B cell (primary cell): ENCODE measurements around the gene AP1M2. TPM values are rescaled to one million over a fixed set of nuclear protein-coding genes. Genes with fewer than 3 reads are reported as not detected.

Experiments used
- ATAC-seq: fragments of 200-7000 bp; cut with Tn5 transposase; one replicate; pipeline ENCODE4 v1.10.0; 2021; ENCODE audit warnings: low read depth, mild to moderate bottlenecking, moderate number of reproducible peaks, moderate library complexity
- CTCF ChIA-PET: fragments of 350-600 bp; sonication (Branson Sonifier 250); formaldehyde crosslinking; loops from one replicate; lab custom pipeline; 2021; ENCODE audit warnings: antibody characterized with exemption, inconsistent platforms; lab: Charles Lee
- POLR2A ChIA-PET: fragments of 350-600 bp; sonication (Branson Sonifier 250); formaldehyde crosslinking; loops from one replicate; lab custom pipeline; 2021; ENCODE audit warnings: antibody characterized with exemption; lab: Charles Lee
- DNase-seq: peaks from one replicate; pipeline ENCODE4 v3.0.0; 2013
- H2AFZ ChIP-seq: 2 replicates; pipeline ENCODE4 v1.6.1; 2012; ENCODE audit warnings: mild to moderate bottlenecking, low read depth, low read length; ENCODE audit not compliant: insufficient read depth, poor library complexity, severe bottlenecking
- H3K27ac ChIP-seq, 2 donors: 1 replicate in 1 of 2; 2 replicates in 1 of 2; pipeline ENCODE4 v1.5.1; 2012 to 2013; ENCODE audit warnings: low read length in 2 of 2, mild to moderate bottlenecking in 2 of 2, moderate library complexity in 1 of 2
- H3K27me3 ChIP-seq, 4 experiments: fragments of 200-600 bp in 1 of 4; sonication (generic) in 1 of 4; replicated peaks in 1 of 4; 1 replicate in 2 of 4; 2 replicates in 2 of 4; pipeline versions ENCODE4 v1.6.1 to v1.7.0; 2013 to 2016; ENCODE audit warnings: low read length in 3 of 4, mild to moderate bottlenecking in 2 of 4, mixed read lengths in 1 of 4, moderate library complexity in 1 of 4; ENCODE audit not compliant: insufficient read depth in 4 of 4, control insufficient read depth in 3 of 4; ENCODE audit errors: control extremely low read depth in 1 of 4
- H3K36me3 ChIP-seq, 2 experiments: replicated peaks in 1 of 2; 1 replicate in 1 of 2; 2 replicates in 1 of 2; pipeline versions ENCODE4 v1.6.1 to v1.7.1; 2013; ENCODE audit warnings: low read length in 1 of 2; ENCODE audit not compliant: insufficient read depth in 2 of 2, control insufficient read depth in 1 of 2; ENCODE audit errors: control extremely low read depth in 1 of 2, extremely low read depth in 1 of 2
- H3K4me1 ChIP-seq, 2 donors: fragments of 200-600 bp in 1 of 2; sonication (generic) in 1 of 2; 1 replicate in 1 of 2; 2 replicates in 1 of 2; pipeline versions ENCODE4 v1.5.1 to v1.6.1; 2013 to 2017; ENCODE audit warnings: low read length in 2 of 2; ENCODE audit not compliant: control insufficient read depth in 2 of 2, insufficient read depth in 2 of 2
- H3K4me2 ChIP-seq: replicated peaks from 2 replicates; pipeline ENCODE3; 2012; ENCODE audit warnings: mild to moderate bottlenecking, low read depth, low read length; ENCODE audit not compliant: poor library complexity, severe bottlenecking
- H3K4me3 ChIP-seq, 5 experiments: fragments of 200-600 bp in 1 of 5; sonication (generic) in 1 of 5; 1 replicate in 3 of 5; 2 replicates in 2 of 5; pipeline versions ENCODE4 v1.5.1 to v1.7.0; 2011 to 2016; ENCODE audit warnings: low read length in 4 of 5, mild to moderate bottlenecking in 4 of 5, low read depth in 2 of 5, control low read depth in 1 of 5, moderate library complexity in 1 of 5; ENCODE audit not compliant: insufficient read depth in 1 of 5; ENCODE audit errors: control extremely low read depth in 1 of 5, extremely low read depth in 1 of 5
- H3K79me2 ChIP-seq: fragments of 200-600 bp; sonication (generic); one replicate; pipeline ENCODE4 v1.6.0; 2016; ENCODE audit warnings: low read length; ENCODE audit not compliant: control insufficient read depth, insufficient read depth
- H3K9ac ChIP-seq: fragments of 200-600 bp; sonication (generic); 2 replicates; pipeline ENCODE4 v1.6.1; 2017; ENCODE audit warnings: mild to moderate bottlenecking, low read length, moderate library complexity
- H3K9me3 ChIP-seq, 3 donors: one replicate each; pipeline versions ENCODE4 v1.6.1 to v1.7.1; 2013; ENCODE audit warnings: low read length in 2 of 3; ENCODE audit not compliant: control insufficient read depth in 2 of 3, insufficient read depth in 1 of 3; ENCODE audit errors: control extremely low read depth in 1 of 3
- H4K20me1 ChIP-seq: 2 replicates; pipeline ENCODE4 v1.6.0; 2012; ENCODE audit warnings: mild to moderate bottlenecking, low read length; ENCODE audit not compliant: insufficient read depth, control insufficient read depth, poor library complexity, severe bottlenecking
- H3K27ac Mint-ChIP-seq: one replicate; pipeline ENCODE4 v1.8.0; 2021; ENCODE audit warnings: mixed read lengths
- H3K27me3 Mint-ChIP-seq: one replicate; pipeline ENCODE4 v1.8.0; 2021; ENCODE audit warnings: mixed read lengths
- H3K4me1 Mint-ChIP-seq: one replicate; pipeline ENCODE4 v1.8.0; 2021; ENCODE audit warnings: mixed read lengths
- H3K4me3 Mint-ChIP-seq: one replicate; pipeline ENCODE4 v1.8.0; 2021; ENCODE audit warnings: mixed read lengths
- H3K9me3 Mint-ChIP-seq: one replicate; pipeline ENCODE4 v1.8.0; 2022; ENCODE audit warnings: mixed read lengths; ENCODE audit not compliant: insufficient read depth
- EZH2 ChIP-seq: IDR thresholded peaks from 2 replicates; pipeline ENCODE4 v1.6.1; 2012; ENCODE audit warnings: borderline replicate concordance, low read depth, mild to moderate bottlenecking, moderate library complexity, low read length; ENCODE audit not compliant: insufficient read depth, poor library complexity, severe bottlenecking
- WGBS: methylation state at CpG from one replicate; pipeline ENCODE4 v1.1.5; 2013; ENCODE audit warnings: missing lambda C conversion rate; ENCODE audit not compliant: insufficient coverage; 5-methylcytosine and 5-hydroxymethylcytosine counted together
- intact Hi-C: fragments of 100-400 bp; cut with micrococcal nuclease; formaldehyde crosslinking; loops from one replicate; pipeline ENCODE4 v1.10.0; 2022
- polyA plus RNA-seq: library from polyadenylated mRNA; depleted of rRNA; stranded (reverse); fragments of >200 nt; gene quantifications from 2 replicates; pipeline ENCODE4 v1.2.3, GENCODE V29; 2012
- total RNA-seq, 2 donors: library from RNA; stranded (reverse); fragments of 120-200 nt in 1 of 2; gene quantifications; 1 replicate in 1 of 2; 2 replicates in 1 of 2; pipeline versions ENCODE4 v1.2.3 to v1.2.4, GENCODE V29; 2013 to 2022
- TF ChIP-seq, protein P1 (sequence below): fragments of 200-600 bp; IDR thresholded peaks from one replicate; pipeline ENCODE4 v1.8.0; 2022; ENCODE audit warnings: antibody characterized with exemption, mild to moderate bottlenecking

AP1M2 gene
- total and polyA plus RNA-seq, 2 donors (not counting 1 experiment from before 2014, with no cell fraction given), result not detected

DNA sequence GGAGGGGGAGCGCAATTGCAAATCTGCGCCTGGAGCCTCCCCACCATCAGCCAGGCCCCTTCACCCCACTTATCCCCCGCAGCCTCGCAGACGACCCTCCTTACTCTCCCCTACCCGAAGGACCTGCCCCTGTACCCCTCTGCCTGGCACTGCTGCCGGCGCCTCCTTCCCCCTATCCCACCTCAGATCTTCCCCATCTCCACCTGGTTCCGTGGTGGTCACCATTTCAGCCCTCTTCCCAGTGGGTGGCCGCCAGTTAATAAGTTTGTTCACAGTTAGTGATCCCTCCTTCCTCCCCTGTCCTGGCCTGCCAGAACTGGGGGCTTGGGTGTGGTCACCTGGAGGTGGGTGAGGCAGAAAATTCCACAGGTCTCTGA lies 38.6 kb upstream of the AP1M2 start:
- Histone ChIP-seq H4K20me1 (peaks cover 79% of the 10 kb centered on the region), H3K9ac (no peak overlapping the region), H3K79me2 (peaks cover 86% of the 10 kb centered on the region), H3K27me3 (no peaks in the 10 kb centered on the region), H3K4me1 (peaks cover 6 to 32% of the 10 kb centered on the region in 2 donors), H3K36me3 (peaks cover 2 to 61% of the 10 kb centered on the region in 2 experiments), H3K27ac (peak overlapping the region in 1 of 2 donors; percentile 30), H3K9me3 (no peaks in the 10 kb centered on the region), H2AFZ (no peak overlapping the region), H3K4me3 (no peak overlapping the region), H3K4me2 (no peak overlapping the region)
- Mint-ChIP-seq H3K4me1 (peaks cover 35% of the 10 kb centered on the region), H3K27me3 (no peaks in the 10 kb centered on the region), H3K27ac (no peak overlapping the region), H3K9me3 (no peaks in the 10 kb centered on the region), H3K4me3 (no peak overlapping the region)
- WGBS, result 98% methylated on average over 7 of the region's 10 CpGs
- ATAC-seq (no peak), DNase-seq (no peak)
- intact Hi-C loops, result no loop called here
- TF ChIP-seq, protein P1, sequence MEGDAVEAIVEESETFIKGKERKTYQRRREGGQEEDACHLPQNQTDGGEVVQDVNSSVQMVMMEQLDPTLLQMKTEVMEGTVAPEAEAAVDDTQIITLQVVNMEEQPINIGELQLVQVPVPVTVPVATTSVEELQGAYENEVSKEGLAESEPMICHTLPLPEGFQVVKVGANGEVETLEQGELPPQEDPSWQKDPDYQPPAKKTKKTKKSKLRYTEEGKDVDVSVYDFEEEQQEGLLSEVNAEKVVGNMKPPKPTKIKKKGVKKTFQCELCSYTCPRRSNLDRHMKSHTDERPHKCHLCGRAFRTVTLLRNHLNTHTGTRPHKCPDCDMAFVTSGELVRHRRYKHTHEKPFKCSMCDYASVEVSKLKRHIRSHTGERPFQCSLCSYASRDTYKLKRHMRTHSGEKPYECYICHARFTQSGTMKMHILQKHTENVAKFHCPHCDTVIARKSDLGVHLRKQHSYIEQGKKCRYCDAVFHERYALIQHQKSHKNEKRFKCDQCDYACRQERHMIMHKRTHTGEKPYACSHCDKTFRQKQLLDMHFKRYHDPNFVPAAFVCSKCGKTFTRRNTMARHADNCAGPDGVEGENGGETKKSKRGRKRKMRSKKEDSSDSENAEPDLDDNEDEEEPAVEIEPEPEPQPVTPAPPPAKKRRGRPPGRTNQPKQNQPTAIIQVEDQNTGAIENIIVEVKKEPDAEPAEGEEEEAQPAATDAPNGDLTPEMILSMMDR, result no peak
- TF ChIP-seq EZH2, result no peak
- ChIA-PET CTCF (interaction anchor here (1.9 kb wide), 1 partner anchor 45 kb away, joined by 9 read pairs; no protein-coding TSS in a partner anchor), POLR2A (interaction anchor here (0.7 kb wide), 1 partner anchor 178 kb away, joined by 3 read pairs; no protein-coding TSS in a partner anchor)

DNA sequence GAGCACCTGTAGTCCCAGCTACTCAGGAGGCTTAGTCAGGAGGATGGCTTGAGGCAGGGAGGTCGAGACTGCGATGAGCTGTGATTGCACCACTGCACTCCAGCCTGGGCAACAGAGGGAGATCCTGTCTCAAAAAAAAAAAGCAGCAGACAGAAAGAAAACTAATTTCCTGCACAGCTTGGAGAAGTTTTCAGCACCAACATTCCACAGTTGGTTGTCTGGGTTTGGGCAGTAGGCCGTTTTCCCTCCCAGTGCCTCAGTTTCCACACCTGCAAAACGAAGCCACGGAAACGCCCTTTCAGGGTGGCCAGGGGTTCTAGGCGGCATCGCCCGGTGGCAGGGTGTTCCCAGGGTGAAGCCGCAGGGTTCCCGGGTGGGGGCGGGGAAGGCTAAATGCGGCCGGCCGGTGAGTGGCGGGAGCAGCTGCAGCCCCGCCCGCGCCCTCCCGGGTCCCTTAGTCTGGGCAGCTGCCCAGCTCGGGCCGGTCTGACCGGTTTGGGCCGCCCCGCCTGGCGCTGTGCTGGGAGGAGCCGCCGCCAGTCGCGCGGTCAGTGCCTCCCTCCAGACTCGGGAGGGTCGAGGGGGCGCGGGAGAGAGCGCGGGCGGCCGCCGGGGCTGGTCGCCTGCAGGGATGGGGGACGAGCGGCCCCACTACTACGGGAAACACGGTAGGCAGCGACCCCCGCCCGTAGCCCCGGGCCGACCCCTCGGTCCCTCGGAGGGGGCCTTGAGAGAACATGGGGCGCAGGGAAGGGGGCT lies 38.1 kb upstream of the AP1M2 start, which contains the start of gene SLC44A2:
Gene SLC44A2 (plus strand): TSS at position 551 of the 759 bp plus-strand sequence. CDS start 81 bp downstream, at position 632.
- CTCF ChIA-PET, result interaction anchor here (0.9 to 1.6 kb wide), 2 partner anchors 40 to 44 kb away, joined by 3 to 4 read pairs; no protein-coding TSS in a partner anchor
- POLR2A ChIA-PET, result interaction anchor here (0.6 kb wide), 1 partner anchor 29 kb away, joined by 3 read pairs; no protein-coding TSS in a partner anchor
- Histone ChIP-seq H3K79me2 (peaks cover 88% of the 10 kb centered on the region), H3K36me3 (peaks cover 4 to 62% of the 10 kb centered on the region in 2 experiments), H3K4me3 (no peak within 1 kb of the TSS), H2AFZ (no peak within 1 kb of the TSS), H3K9ac (no peak within 1 kb of the TSS), H3K4me1 (peaks cover 6 to 35% of the 10 kb centered on the region in 2 donors), H4K20me1 (peaks cover 83% of the 10 kb centered on the region), H3K27ac (peak within 1 kb of the TSS in 1 of 2 donors; percentile 39), H3K9me3 (no peaks in the 10 kb centered on the region), H3K27me3 (no peaks in the 10 kb centered on the region), H3K4me2 (peak within 1 kb of the TSS; percentile 30)
- no peak within 1 kb of the TSS for H3K4me3 Mint-ChIP-seq
- ATAC-seq (no peak), DNase-seq (no peak)
- peaks cover 38% of the 10 kb centered on the region for H3K4me1 Mint-ChIP-seq
- 91% methylated on average over 49 of the region's 53 CpGs for WGBS
- intact Hi-C loops, result no loop called here
- TF ChIP-seq EZH2, result no peak
- TF ChIP-seq, protein P1, result no peak
- H3K27ac Mint-ChIP-seq, result peak within 1 kb of the TSS; percentile 56
- no peaks in the 10 kb centered on the region for H3K27me3 Mint-ChIP-seq
- no peaks in the 10 kb centered on the region for H3K9me3 Mint-ChIP-seq
